Esophagus muscularis mucosa (tissue), 4 donors: ENCODE measurements around the gene CDKN2C.

Experiments
- CTCF ChIP-seq, 3 experiments: fragments of 200-600 bp in 2 of 3; fragments of 450-650 bp in 1 of 3; sonication (generic) in 2 of 3; IDR thresholded peaks; one replicate each; pipeline ENCODE4 v1.5.1; 2017 to 2019; ENCODE audit warnings: antibody characterized with exemption in 3 of 3, mild to moderate bottlenecking in 2 of 3, moderate library complexity in 1 of 3
- EP300 ChIP-seq: sonication (generic); formaldehyde crosslinking; IDR thresholded peaks from one replicate; pipeline ENCODE4 v1.6.1; 2017; ENCODE audit warnings: antibody characterized with exemption
- POLR2A ChIP-seq: fragments of 450-650 bp; IDR thresholded peaks from one replicate; pipeline ENCODE4 v1.6.1; 2017; ENCODE audit warnings: antibody characterized with exemption, moderate library complexity, mild to moderate bottlenecking, low read depth
- POLR2AphosphoS5 ChIP-seq, 2 donors: sonication (generic); formaldehyde crosslinking; IDR thresholded peaks; one replicate each; pipeline ENCODE4 v1.6.1; 2017; ENCODE audit warnings: antibody characterized with exemption in 2 of 2

GRCh38 chr1:50986653-50987052 is 16.6 kb downstream of the CDKN2C start:
- TF ChIP-seq CTCF (IDR thresholded peaks at IDR 0.05) (no peak), EP300 (no peak), POLR2A (no peak), POLR2AphosphoS5 (IDR thresholded peaks at IDR 0.05) (no peak)
